ENCODE data around the gene FBXO40.

GRCh38 chr3:121662742-121663141, 69.6 kb downstream of the FBXO40 start:
- no peak for TF ChIP-seq ZNF274 (IDR thresholded peaks at IDR 0.05; ENCODE audit: low read depth, low read length)
- no peak for TF ChIP-seq SUZ12 (IDR thresholded peaks at IDR 0.05; ENCODE audit: extremely low read depth, insufficient read depth, insufficient read length)

Data from NT2/D1 (cell line).